CD4-positive, alpha-beta T cell treated with Interleukin-17A for 4 hours (primary cell): ENCODE measurements around the gene PFDN4.

Experiments
- DNase-seq: peaks from one replicate; pipeline ENCODE4 v3.0.0-alpha.2; 2020; ENCODE audit warnings: mixed read lengths

The PFDN4 gene

GRCh38 chr20:54207743-54208547 is at the start of gene PFDN4:
Gene PFDN4 (plus strand): TSS chr20:54208087. CDS start chr20:54208101, 14 bp downstream.
- DNase-seq, result peak; percentile 81

DNA sequence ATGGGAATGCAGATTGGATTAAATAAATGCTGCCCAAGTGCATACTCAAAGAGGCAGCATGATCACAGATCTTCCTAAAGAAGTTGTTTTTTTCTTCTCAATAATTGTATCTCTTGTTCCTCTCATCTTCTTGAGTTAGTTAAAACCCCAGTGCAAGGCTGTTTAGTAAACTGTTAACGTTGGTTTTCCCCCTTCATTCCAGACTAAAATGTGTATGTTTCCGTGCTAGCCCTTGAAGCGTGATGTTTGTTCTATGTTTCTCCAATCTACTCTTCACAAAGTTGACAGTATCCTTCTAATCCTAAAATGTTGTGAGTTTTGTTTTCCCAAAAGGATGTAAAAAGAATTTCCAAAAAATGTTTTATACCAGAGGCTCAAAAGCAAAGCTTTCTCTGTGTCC is 49.7 kb upstream of the PFDN4 start:
- no peak for DNase-seq

DNA sequence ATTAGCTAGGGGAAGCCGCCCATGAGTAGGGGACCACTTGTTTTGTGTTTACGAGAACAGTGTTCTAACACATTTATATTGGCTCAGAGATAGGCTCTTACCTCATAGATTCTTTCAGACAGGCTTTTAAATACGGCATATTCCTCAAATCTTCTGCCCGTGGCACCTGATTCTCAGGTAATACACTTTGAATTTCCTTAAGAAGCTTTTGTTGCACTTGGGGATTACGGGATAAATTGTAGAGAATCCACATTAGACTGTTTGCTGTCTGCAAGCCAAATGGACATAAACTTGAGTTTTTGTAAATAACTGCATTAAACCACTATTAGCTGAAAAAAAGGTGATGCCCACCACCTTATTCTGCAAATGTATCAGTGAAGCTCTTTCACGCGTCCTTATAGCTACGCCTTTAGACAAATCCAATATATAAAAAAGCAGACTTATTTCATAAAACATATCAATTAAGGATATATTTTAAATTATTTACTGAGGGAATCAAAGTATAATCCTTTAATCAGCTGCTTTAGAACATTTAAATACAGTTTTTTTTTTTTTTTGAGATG is 49.0 kb upstream of the PFDN4 start:
- no peak for DNase-seq

GRCh38 chr20:54160065-54161007 is 47.6 kb upstream of the PFDN4 start:
- DNase-seq, result no peak

- no peak for DNase-seq
Observed at GRCh38 chr20:54161008-54161820, 46.7 kb upstream of the PFDN4 start.

GRCh38 chr20:54161821-54162149 is 46.1 kb upstream of the PFDN4 start:
- no peak for DNase-seq

DNA sequence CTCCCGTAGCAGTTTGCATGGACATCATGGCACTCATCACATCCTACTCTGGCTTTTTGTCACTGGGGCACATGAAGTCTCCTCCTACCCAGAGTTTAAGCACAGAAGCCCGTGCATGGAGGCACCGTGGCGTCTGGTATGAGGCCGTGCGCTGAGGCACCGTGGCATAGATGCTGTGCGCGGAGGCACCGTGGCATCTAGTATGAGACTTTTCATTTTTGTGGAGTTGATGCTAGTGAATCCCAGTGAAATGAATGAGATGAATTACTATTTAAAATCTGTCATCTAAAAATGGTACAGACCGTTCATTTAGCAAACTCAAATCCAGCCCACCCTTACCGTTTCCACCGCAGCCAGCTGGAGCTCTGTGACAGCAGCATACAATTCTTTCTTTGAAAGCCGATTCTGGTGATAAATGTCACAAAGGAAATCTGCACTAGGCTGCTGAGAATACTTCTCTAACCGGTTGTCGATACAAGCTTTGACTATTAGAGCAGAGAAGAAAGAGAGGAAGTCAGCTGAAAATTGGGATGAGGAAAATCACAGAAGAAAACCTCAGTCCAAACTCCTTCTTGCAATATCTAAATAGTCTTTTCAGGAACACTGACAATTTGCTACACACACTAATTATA is 45.4 kb upstream of the PFDN4 start:
- DNase-seq, result no peak

- no peak for DNase-seq
Observed at GRCh38 chr20:54163402-54163801, 44.5 kb upstream of the PFDN4 start.

GRCh38 chr20:54165014-54165413 is 42.9 kb upstream of the PFDN4 start:
- no peak for DNase-seq

- no peak for DNase-seq
Observed at GRCh38 chr20:54165803-54166202, 42.1 kb upstream of the PFDN4 start.

DNA sequence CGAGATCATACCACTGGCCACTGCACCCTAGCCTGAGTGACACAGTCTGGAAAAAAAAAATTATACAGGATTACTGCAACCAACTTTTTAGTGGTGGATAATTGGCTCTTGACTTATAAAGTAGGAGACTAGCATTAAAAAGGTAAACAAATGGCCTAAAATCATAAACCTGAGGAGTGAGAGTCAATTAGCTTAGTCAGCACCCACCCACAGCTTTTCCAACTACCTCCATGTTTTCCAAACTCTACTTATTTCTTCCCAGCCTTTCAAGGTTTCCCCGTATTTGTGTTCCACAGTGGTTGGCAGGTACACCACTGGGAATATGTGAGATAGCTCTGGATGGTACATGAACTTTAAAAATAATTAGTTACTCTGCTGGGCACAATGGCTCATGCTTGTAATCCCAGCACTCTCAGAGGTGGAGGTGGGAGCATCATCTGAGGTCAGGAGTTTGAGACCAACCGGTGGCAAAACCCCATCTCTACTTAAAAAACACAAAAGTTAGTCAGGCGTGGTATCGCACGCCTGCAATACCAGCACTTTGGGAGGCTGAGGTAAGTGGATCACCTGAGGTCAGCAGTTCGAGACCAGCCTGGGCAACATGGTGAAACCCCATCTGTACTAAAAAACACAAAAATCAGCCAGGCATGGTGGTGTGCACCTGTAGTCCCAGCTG is 40.8 kb upstream of the PFDN4 start:
- no peak for DNase-seq

DNA sequence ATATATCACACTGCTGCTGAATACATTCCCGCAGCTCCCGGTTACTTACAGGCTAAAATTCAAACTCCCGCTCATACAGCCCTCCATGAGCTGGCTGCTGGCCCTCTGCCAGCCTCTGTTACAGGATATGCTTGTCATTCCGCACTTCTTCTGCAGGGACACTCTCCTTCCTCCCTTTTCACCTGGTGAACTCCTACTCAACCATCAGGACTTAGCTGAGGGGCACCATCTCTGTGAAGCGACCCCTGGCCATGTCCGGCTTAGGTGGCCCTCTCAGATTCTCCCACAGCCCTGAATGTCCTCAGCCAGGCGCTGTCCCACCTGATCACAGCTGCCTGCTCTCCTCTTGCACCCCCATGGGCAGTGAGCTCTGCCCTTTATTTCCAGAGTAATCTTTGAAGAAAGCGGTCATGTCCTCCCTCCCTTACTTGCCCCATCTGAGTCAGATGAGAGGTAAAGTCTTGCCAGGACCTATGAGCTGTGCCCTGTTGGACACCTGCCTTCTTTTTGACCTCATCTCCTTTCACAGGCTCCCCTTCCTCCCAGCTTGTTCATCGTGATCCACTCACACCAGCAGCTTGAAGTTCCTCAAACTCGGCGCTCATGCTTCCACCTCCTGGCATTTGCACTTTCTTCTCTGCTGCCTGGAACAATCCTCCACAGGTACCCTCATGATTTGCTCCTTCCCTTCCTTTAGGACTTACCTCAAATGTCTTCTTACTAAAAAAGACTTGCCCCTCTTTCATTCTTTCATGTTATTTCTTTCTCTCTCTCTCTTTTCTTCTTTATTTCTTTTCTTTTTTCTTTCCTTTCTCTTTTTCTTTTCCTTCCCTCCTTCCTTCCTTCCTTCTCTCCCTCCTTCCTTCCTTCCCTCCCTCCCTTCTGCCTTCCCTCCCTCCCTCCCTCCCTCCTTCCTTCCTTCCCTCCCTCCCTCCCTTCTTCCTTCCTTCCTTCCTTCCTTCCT is 39.7 kb upstream of the PFDN4 start:
- DNase-seq, result no peak

DNA sequence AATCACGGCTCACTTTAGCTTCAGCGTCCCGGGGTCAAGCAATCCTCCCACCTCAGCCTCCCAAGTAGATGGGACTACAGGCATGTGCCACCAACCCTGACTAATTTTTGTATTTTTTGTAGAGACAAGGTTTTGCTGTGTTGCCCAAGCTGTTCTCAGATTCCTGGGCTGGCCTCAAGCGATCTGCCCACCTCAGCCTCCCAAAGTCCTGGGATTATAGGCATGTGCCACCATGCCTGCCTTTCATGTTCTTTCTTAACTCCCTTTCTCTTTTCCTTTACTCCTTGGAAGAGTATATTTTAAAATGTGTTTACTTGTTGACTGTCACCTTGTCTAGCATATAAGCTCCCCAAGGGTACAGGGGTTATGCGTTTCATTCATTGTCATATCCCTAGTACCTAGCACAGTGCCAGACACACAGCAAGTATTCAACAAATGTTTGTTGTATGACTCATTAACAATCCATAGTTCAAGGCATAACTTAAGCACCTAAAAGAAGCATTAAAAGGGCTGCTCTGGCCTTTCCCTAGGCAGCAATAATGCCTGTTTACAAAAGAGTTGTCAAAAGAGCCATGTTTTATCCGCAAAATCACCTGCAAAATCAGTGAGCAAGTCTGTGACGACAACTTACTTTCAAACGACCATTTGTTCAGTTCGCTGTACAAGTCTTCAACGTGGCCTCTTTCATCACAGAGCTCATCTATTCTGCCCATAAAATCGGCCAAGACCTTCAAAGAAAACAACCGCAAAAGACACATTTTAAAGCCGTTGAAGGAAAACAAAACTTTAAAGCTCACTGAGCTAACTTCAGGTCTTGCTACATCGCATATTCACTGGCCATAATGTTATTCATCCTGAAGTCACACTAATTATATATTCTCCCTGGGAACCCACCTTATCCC is 38.7 kb upstream of the PFDN4 start:
- no peak for DNase-seq

GRCh38 chr20:54170026-54170471 is 37.8 kb upstream of the PFDN4 start:
- no peak for DNase-seq

DNA sequence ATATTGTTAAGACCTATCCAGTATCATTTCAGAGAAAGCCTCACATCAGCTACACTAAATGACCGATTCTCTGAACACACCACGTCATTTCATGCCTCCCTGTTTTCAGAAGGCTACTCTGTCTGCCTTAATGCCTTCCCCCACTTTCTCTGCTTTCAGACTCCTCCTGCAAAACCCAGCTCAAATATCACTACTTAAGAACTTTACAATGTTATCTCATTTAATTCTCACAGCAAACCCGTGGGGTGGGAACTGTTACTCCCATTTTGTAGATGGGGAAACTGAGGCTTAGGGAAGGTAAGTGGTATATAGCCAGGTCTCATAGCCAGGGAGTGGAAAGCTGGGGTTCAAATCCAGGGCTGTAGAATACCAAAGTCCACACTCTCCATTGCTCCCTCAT is 36.9 kb upstream of the PFDN4 start:
- no peak for DNase-seq

- no peak for DNase-seq
Observed at GRCh38 chr20:54172532-54172855, 35.4 kb upstream of the PFDN4 start.

DNA sequence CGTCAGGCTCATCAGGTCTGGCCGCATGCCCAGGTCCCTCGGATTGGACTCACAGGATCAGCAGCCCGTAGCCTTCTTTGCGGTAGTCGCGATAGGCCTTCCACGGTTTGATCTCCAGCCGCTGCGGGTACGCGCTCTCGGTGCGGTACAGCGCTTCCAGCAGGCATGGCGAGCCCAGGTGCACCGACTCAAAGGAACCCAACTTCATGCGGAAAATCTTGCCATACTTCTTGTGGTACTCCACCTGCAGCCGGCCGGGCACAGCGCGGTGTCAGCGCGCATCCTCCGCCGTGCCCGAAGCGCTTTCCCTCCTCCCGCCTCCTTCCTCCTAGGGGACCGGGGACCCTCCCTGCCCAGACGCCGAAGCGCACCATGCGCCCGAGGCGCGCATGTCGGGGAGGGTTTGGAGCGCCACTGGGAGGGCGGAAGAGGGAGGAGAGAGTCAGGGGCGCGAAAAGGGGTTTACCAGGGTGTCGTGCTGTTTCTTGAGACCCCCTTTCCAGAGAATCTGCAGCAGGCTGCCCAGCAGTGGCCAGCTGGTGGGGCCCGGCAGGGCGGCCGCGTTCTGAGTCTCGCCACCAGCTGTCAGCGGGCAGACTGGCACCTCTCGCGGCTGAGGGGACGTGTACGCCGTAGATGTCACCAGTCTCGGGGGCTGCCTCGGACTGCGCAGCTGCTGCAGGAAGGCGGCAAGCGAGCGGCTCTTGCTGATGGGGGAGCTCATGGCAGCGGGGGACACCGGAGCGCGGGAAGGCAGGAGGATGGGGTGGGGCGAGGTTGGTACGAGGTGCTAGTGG is 34.8 kb upstream of the PFDN4 start:
- DNase-seq, result no peak

- DNase-seq, result no peak
Observed at GRCh38 chr20:54173653-54174456, 34.0 kb upstream of the PFDN4 start, which contains the start of gene CYP24A1. Gene CYP24A1 (minus strand): TSS chr20:54173986. CDS start chr20:54173579, 407 bp downstream.
